A673 (cell line): ENCODE measurements around the gene RIT2. TPM values are rescaled to one million over a fixed set of nuclear protein-coding genes. Genes with fewer than 3 reads are reported as not detected.

Source experiments
- BruUV-seq: library from RNA; stranded (reverse); fragments of 400-500 nt; replicated peaks from 2 replicates; lab custom pipeline; 2021; lab: Mats Ljungman, UMichigan
- CTCF ChIA-PET: fragments of 300-600 bp; sonication (Branson Sonifier 250); formaldehyde crosslinking; loops from one replicate; lab custom pipeline; 2022; ENCODE audit warnings: antibody characterized with exemption; lab: Charles Lee
- POLR2A ChIA-PET: fragments of 300-600 bp; sonication (Branson Sonifier 250); formaldehyde crosslinking; loops from one replicate; lab custom pipeline; 2022; ENCODE audit warnings: antibody characterized with exemption; ENCODE audit not compliant: low non-redundant PET; lab: Charles Lee
- DNase-seq: peaks from one replicate; pipeline ENCODE4 v3.0.0-alpha.2; 2015; ENCODE audit warnings: low spot score
- H3K27ac ChIP-seq: fragments of 200-600 bp; sonication (generic); 2 replicates; pipeline ENCODE4 v1.5.1; 2016; ENCODE audit warnings: mixed run types, low read depth, mild to moderate bottlenecking, mixed read lengths, antibody characterized with exemption, low read length; ENCODE audit not compliant: poor library complexity, severe bottlenecking
- H3K27me3 ChIP-seq: fragments of 200-600 bp; sonication (generic); replicated peaks from 2 replicates; pipeline ENCODE4 v1.6.1; 2017; ENCODE audit warnings: mixed run types, low read depth, mild to moderate bottlenecking, mixed read lengths, antibody characterized with exemption, low read length; ENCODE audit not compliant: insufficient read depth, poor library complexity
- H3K36me3 ChIP-seq: fragments of 200-600 bp; sonication (generic); 2 replicates; pipeline ENCODE4 v1.6.1; 2016; ENCODE audit warnings: mixed run types, mild to moderate bottlenecking, mixed read lengths, antibody characterized with exemption, low read length; ENCODE audit not compliant: insufficient read depth, poor library complexity, severe bottlenecking
- H3K4me1 ChIP-seq: fragments of 200-600 bp; sonication (generic); 2 replicates; pipeline ENCODE4 v1.6.1; 2017; ENCODE audit warnings: mixed run types, mild to moderate bottlenecking, mixed read lengths, antibody characterized with exemption, low read length; ENCODE audit not compliant: insufficient read depth, poor library complexity, severe bottlenecking
- H3K4me3 ChIP-seq: fragments of 200-600 bp; sonication (generic); 2 replicates; pipeline ENCODE4 v1.5.1; 2016; ENCODE audit warnings: low read depth, mixed run types, mild to moderate bottlenecking, mixed read lengths, low read length; ENCODE audit not compliant: poor library complexity, severe bottlenecking
- H3K9me3 ChIP-seq: fragments of 200-600 bp; sonication (generic); 2 replicates; pipeline ENCODE4 v1.6.1; 2016; ENCODE audit warnings: mixed run types, low read depth, mild to moderate bottlenecking, mixed read lengths, antibody characterized with exemption, low read length; ENCODE audit not compliant: poor library complexity, severe bottlenecking
- CTCF ChIP-seq: fragments of 300-800, 200-600 bp; sonication (generic); conservative IDR thresholded peaks from 2 replicates; pipeline ENCODE4 v1.5.1; 2017; ENCODE audit warnings: low read depth, mild to moderate bottlenecking, antibody characterized with exemption, low read length, moderate library complexity, mixed read lengths
- EZH2 ChIP-seq: fragments of 200-600 bp; sonication (generic); IDR thresholded peaks from 2 replicates; pipeline ENCODE4 v1.6.1; 2017; ENCODE audit warnings: borderline replicate concordance, low read depth, mild to moderate bottlenecking, mixed read lengths, antibody characterized with exemption, low read length; ENCODE audit not compliant: poor library complexity, severe bottlenecking
- intact Hi-C: fragments of 100-400 bp; cut with micrococcal nuclease; formaldehyde crosslinking; loops from one replicate; pipeline ENCODE4 v1.10.0; 2022; ENCODE audit not compliant: unreplicated experiment
- total RNA-seq: library from RNA; stranded (reverse); gene quantifications from 2 replicates; pipeline ENCODE4 v1.2.3, GENCODE V29; 2021

Gene RIT2
- total RNA-seq, 1 experiment from 2014 or later: not detected

- no TSS peak for BruUV-seq
- TF ChIP-seq EZH2 (no peak), CTCF (no peak)
- CTCF ChIA-PET: no interaction called here
- H3K4me1 ChIP-seq: no peaks in the 10 kb centered on the region
- POLR2A ChIA-PET: no interaction called here
- H3K27ac ChIP-seq: no peak overlapping the region
- no peaks in the 10 kb centered on the region for H3K9me3 ChIP-seq
- H3K27me3 ChIP-seq: no peaks in the 10 kb centered on the region
- DNase-seq: no peak
- intact Hi-C loops: no loop called here
- H3K36me3 ChIP-seq: no peaks in the 10 kb centered on the region
- H3K4me3 ChIP-seq: no peak overlapping the region
Observed at GRCh38 chr18:42906761-42907160, 208.7 kb downstream of the RIT2 start.

- intact Hi-C loops: no loop called here
- POLR2A ChIA-PET: no interaction called here
Observed at GRCh38 chr18:42901161-42901560, 214.3 kb downstream of the RIT2 start.

GRCh38 chr18:42893977-42894376 lies 221.5 kb downstream of the RIT2 start:
- Histone ChIP-seq H3K4me3 (no peak overlapping the region), H3K27me3 (no peaks in the 10 kb centered on the region), H3K9me3 (no peaks in the 10 kb centered on the region), H3K4me1 (no peaks in the 10 kb centered on the region), H3K36me3 (no peaks in the 10 kb centered on the region), H3K27ac (no peak overlapping the region)
- intact Hi-C loops: no loop called here
- ChIA-PET CTCF (no interaction called here), POLR2A (no interaction called here)
- BruUV-seq: no TSS peak
- TF ChIP-seq EZH2 (no peak), CTCF (no peak)
- DNase-seq: peak; percentile 3

More at GRCh38 chr18:42901161-42901560, 214.3 kb downstream of the RIT2 start:
- Histone ChIP-seq H3K27ac (no peak overlapping the region), H3K9me3 (no peaks in the 10 kb centered on the region), H3K36me3 (no peaks in the 10 kb centered on the region), H3K4me3 (no peak overlapping the region), H3K27me3 (no peaks in the 10 kb centered on the region), H3K4me1 (no peaks in the 10 kb centered on the region)
- TF ChIP-seq EZH2: no peak
- TF ChIP-seq CTCF: no peak
- CTCF ChIA-PET: no interaction called here
- BruUV-seq: no TSS peak
- no peak for DNase-seq
